Adrenal gland (tissue), 5 donors: ENCODE data around the gene F5.

Source experiments
- CTCF ChIP-seq, 6 experiments: fragments of 450-650 bp in 4 of 6; fragments of 200-600 bp in 2 of 6; sonication (generic) in 1 of 6; IDR thresholded peaks; 1 replicate in 5 of 6; 2 replicates in 1 of 6; pipeline versions ENCODE4 v1.5.1 to v1.8.0; 2016 to 2021; ENCODE audit warnings: antibody characterized with exemption in 6 of 6, mild to moderate bottlenecking in 2 of 6, moderate library complexity in 1 of 6
- POLR2A ChIP-seq, 2 donors: fragments of 450-650 bp; IDR thresholded peaks; one replicate each; pipeline ENCODE4 v1.6.1; 2017; ENCODE audit warnings: antibody characterized with exemption in 2 of 2, mild to moderate bottlenecking in 2 of 2, moderate library complexity in 1 of 2
- donor health status: DM: no; HTN: no; CAD: no.

- TF ChIP-seq CTCF (IDR thresholded peaks at IDR 0.05) (no peak), POLR2A (IDR thresholded peaks at IDR 0.05) (no peak)
Measured at GRCh38 chr1:169595764-169596711, 9.8 kb upstream of the F5 start.
